Stimulated activated CD8-positive, alpha-beta memory T cell treated with anti-CD3 and anti-CD28 coated beads, Interleukin-2, amount 100 ng/mL, for 48 hours (primary cell): Measurements from ENCODE around the gene IGSF1.

Source experiments
- DNase-seq, 2 donors: peaks; one replicate each; pipeline ENCODE4 v3.0.0-alpha.2; 2020; ENCODE audit warnings: low read depth in 2 of 2

IGSF1 gene, protein sequence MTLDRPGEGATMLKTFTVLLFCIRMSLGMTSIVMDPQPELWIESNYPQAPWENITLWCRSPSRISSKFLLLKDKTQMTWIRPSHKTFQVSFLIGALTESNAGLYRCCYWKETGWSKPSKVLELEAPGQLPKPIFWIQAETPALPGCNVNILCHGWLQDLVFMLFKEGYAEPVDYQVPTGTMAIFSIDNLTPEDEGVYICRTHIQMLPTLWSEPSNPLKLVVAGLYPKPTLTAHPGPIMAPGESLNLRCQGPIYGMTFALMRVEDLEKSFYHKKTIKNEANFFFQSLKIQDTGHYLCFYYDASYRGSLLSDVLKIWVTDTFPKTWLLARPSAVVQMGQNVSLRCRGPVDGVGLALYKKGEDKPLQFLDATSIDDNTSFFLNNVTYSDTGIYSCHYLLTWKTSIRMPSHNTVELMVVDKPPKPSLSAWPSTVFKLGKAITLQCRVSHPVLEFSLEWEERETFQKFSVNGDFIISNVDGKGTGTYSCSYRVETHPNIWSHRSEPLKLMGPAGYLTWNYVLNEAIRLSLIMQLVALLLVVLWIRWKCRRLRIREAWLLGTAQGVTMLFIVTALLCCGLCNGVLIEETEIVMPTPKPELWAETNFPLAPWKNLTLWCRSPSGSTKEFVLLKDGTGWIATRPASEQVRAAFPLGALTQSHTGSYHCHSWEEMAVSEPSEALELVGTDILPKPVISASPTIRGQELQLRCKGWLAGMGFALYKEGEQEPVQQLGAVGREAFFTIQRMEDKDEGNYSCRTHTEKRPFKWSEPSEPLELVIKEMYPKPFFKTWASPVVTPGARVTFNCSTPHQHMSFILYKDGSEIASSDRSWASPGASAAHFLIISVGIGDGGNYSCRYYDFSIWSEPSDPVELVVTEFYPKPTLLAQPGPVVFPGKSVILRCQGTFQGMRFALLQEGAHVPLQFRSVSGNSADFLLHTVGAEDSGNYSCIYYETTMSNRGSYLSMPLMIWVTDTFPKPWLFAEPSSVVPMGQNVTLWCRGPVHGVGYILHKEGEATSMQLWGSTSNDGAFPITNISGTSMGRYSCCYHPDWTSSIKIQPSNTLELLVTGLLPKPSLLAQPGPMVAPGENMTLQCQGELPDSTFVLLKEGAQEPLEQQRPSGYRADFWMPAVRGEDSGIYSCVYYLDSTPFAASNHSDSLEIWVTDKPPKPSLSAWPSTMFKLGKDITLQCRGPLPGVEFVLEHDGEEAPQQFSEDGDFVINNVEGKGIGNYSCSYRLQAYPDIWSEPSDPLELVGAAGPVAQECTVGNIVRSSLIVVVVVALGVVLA (N-terminal part only)

GRCh38 chrX:131288738-131289511 lies at the start of gene IGSF1:
IGSF1 (minus strand) TSS chrX:131289306; CDS start chrX:131286674, 2,632 bp downstream.
- no peak for DNase-seq

- no peak for DNase-seq
Measured at GRCh38 chrX:131332331-131332730, 43.2 kb upstream of the IGSF1 start.

GRCh38 chrX:131331152-131331551 lies 42.0 kb upstream of the IGSF1 start:
- DNase-seq, result no peak

DNA sequence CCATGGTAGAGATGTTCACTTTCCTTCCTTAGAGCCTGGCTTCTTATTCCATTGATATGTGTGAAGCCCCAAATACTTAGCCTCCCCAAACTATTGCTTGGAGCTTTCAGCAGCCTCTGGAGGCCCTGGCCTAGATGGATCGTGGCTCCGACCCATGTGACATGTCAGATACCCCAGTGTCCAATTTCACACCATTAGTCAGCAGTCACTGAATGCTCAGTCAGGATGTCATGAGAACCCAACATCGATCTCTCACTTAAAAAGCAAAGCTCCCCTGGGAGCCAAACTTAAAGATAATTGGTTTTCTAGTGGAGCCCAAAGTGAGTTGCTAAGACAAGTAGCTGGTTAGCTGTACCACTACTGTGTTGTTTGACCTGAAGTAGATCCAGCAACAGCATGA lies 41.6 kb upstream of the IGSF1 start:
- no peak for DNase-seq

GRCh38 chrX:131322651-131323050 lies 33.5 kb upstream of the IGSF1 start:
- no peak for DNase-seq

DNA sequence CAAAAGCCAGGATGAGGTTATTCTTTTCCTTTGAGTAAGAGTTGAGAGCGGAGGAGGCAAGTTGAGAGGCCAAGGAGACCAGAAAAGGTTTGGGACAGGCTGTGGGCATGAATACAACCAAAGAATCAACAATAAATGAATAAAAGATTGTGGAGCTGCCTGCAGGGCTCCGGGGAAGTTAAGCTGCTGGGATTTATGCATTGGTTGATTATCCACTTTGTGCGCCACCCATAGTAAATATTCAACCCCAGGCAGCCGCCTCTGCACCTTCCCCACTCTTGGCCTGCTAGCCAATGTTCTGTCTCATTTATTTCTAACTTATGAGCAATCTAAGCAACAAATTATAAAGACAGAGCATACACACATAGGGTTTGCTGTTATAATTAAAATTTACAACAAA lies 28.2 kb upstream of the IGSF1 start:
- DNase-seq, result no peak

DNA sequence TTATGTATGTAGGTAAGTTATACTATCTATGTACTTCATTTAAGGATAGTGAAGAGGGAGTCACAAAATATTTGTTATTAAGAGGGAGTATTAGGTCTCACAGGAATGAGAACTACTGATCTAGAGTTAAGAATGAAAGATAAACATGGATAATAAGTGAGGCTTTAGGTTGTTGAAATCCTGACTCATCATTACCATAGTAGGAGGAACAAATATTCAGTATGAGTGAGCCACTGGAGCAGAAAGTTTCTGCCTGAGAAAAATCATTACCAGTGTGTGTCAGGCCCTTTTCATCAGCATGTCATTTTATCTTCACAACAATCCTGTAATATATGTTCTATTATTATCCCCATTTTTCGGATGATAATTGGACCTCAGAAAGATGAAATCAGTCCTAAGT lies 27.2 kb upstream of the IGSF1 start:
- no peak for DNase-seq

GRCh38 chrX:131308980-131309379 lies 19.9 kb upstream of the IGSF1 start:
- no peak for DNase-seq

GRCh38 chrX:131306601-131307000 lies 17.5 kb upstream of the IGSF1 start:
- DNase-seq, result no peak

DNA sequence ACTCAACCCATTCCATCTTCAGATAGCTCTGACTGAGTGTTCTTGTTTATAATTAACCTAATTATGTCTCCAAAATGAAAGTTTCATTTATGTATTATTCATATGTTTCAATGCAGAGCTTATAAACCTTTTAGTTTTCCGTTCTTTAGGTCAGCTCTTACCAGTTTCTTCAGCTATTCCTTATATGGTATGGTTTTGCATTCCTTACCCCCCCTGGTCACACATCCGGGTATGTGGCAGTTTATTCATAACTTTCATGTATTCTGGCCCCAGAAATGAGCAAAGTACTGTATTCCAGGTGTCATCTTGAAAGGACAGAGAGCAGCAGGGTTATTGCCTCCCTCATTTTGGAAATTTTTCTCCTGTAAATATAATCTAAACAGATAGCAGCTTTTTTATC lies 16.8 kb upstream of the IGSF1 start:
- DNase-seq, result no peak

- no peak for DNase-seq
Measured at GRCh38 chrX:131302701-131303100, 13.6 kb upstream of the IGSF1 start.

- DNase-seq, result no peak
Measured at GRCh38 chrX:131301155-131301554, 12.0 kb upstream of the IGSF1 start.

- no peak for DNase-seq
Measured at GRCh38 chrX:131298846-131299245, 9.7 kb upstream of the IGSF1 start.

- no peak for DNase-seq
Measured at GRCh38 chrX:131298036-131298435, 8.9 kb upstream of the IGSF1 start.

DNA sequence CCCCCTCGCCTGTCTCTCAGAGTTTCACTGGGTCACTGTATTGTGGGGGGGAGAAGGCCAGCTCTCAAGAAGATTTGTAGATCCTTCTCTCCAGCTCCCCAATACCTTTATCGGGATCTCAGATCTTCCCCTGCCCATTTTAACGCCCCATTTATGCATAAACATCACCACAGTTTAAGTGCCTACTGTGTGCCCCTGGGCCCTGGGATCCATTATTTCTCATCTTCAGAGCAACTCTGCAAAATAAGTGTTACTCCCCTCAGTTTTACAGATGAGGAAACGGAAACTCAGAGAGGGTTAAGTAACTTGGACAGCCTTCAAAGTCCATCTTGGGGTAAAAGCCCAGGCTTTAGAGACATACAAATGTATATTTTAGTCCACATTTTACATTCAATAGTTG lies 421 bp upstream of the IGSF1 start:
- DNase-seq, result no peak

DNA sequence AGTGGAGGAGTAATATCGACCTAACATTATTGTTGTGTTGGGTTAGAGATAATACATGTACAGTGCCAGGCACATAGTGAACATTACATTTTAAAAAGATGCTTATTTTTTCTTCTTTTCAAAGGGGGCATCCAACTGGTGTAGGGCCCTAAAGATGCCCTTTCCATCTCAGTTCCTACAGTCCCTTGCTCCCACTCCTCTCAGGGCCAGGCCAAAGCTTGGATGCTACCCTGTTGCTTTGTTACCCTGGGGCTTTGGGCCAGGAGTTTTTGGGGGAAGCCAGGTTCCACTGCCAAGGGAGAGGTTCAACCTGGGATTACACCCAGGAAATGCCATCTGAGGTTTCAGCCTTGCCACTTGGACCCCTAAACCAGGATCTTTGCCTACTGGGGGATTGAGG lies 918 bp downstream of the IGSF1 start:
- no peak for DNase-seq

DNA sequence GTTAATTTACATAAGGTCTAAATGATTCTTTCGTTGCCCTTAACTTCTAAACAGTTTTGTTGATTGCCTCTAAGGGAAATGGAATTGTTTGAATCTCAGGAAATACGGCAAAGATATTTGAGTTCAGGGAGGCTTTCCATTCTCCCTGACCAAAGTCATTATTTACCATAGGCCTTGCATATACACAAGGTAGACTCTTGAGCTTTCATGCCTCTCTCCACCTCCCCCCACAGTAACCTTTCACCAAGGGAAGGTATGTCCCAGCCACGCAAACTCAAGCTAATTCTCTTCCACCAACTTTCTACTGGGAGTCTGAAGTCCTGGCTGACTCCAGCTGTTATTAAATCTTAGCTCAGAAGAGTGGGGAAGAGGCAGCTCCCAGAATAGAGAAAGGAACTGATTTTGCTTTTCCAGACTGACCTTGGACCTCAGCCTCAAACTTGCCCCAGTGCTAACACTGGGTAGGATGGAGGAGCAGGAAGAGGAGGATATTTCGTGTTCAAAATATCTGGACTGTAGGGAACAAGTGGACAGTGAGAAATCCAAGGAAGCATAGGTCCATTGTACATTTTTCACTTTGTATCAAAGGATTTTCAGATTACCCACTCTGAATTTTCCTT lies 1.4 kb downstream of the IGSF1 start:
- DNase-seq, result no peak

DNA sequence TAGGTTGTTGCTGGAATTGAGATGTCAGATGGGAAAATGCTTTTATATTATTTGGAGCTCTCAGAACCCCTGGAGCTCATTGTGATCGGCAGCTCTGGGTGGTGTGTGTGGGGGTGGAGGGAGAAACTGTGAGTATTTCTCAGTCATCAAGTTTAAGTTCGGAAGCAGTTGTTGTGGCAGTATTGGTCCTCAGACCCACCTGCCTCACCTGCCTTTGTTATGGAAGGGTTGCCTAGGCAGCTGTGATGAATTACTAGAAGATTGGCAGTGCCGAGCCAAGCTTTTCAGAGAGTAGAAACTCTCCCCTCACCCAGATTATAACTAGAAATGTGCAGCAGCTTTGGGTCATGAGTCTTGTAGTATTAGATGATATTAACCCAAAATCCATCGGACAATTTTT lies 9.5 kb downstream of the IGSF1 start:
- no peak for DNase-seq

DNA sequence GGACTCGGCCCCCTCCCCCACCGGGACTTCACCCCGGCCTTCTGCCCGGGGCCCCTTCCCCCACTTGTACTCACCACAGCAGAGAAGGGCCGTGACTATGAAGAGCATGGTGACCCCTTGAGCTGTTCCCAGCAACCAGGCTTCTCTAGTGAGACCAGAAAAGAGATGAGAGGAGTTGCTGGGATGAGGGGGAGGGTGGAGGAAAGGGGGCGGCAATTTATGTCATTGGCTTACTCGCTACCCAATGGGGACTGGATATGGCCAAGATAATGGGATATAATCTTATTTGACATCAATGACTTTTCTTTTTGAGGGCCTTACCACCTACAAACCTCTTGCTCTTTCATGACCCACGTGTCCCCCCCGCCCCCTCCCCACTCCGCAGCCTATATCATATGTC lies 9.9 kb downstream of the IGSF1 start:
- DNase-seq, result no peak

- no peak for DNase-seq
Measured at GRCh38 chrX:131277543-131278136, 11.5 kb downstream of the IGSF1 start.
